Upper lobe of left lung (tissue), 4 donors: ENCODE results near the gene ATP11A.

ENCODE experiments used
- CTCF ChIP-seq, 6 experiments: fragments of 450-650 bp in 4 of 6; fragments of 200-600 bp in 2 of 6; sonication (generic) in 2 of 6; IDR thresholded peaks; one replicate each; pipeline ENCODE4 v1.5.1; 2016 to 2019; ENCODE audit warnings: antibody characterized with exemption in 6 of 6
- EP300 ChIP-seq, 4 donors: sonication (generic); formaldehyde crosslinking; IDR thresholded peaks; one replicate each; pipeline ENCODE4 v1.5.1; 2017; ENCODE audit warnings: antibody characterized with exemption in 4 of 4, control low read depth in 2 of 4
- POLR2A ChIP-seq, 4 donors: fragments of 450-650 bp; IDR thresholded peaks; one replicate each; pipeline ENCODE4 v1.5.1; 2016 to 2017; ENCODE audit warnings: antibody characterized with exemption in 4 of 4, mild to moderate bottlenecking in 2 of 4
- POLR2AphosphoS5 ChIP-seq, 2 donors: sonication (generic); formaldehyde crosslinking; IDR thresholded peaks; one replicate each; pipeline ENCODE4 v1.5.1; 2017; ENCODE audit warnings: antibody characterized with exemption in 2 of 2

DNA sequence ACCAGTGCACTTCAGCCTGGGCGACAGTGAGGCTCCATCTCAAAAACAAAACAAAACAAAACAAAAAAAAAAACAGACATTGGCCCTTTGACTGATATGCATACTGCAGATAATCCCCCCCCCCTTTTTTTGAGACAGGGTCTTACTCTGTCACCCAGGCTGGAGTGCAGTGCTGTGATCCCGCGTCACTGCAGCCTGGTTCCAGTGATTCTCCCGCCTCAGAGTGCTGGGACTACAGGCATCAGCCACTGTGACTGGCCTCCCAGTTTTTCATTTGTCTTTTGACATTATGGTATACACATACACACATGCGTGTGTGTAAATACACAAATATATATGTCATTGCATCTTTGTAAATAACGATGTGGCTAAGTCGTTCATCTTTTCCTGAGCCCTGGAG, 61.8 kb downstream of the ATP11A start:
- TF ChIP-seq POLR2A (IDR thresholded peaks at IDR 0.05): no peak
- no peak for TF ChIP-seq EP300 (IDR thresholded peaks at IDR 0.05)
- no peak for TF ChIP-seq CTCF (IDR thresholded peaks at IDR 0.05)
- TF ChIP-seq POLR2AphosphoS5 (IDR thresholded peaks at IDR 0.05): no peak
